SU-DHL-6 (cell line): ENCODE results near the gene STX8.

Experiments
- H2AFZ ChIP-seq: fragments of 200-600 bp; sonication (generic); 2 replicates; pipeline ENCODE4 v1.6.1; 2014; ENCODE audit warnings: low read depth, mild to moderate bottlenecking, moderate library complexity, mixed read lengths, antibody characterized with exemption, low read length; ENCODE audit not compliant: severe bottlenecking
- H3F3A ChIP-seq: fragments of 200-600 bp; shearing (Covaris generic); 2 replicates; pipeline ENCODE4 v1.6.0; 2016; ENCODE audit warnings: antibody characterized with exemption, mild to moderate bottlenecking; ENCODE audit not compliant: insufficient read depth
- H3K27ac ChIP-seq: fragments of 200-600 bp; sonication (generic); 2 replicates; pipeline ENCODE4 v1.5.1; 2016; ENCODE audit warnings: low read depth, mild to moderate bottlenecking, low read length, moderate library complexity, mixed read lengths
- H3K27me3 ChIP-seq: fragments of 200-600 bp; sonication (generic), shearing (Covaris generic); 2 replicates; pipeline ENCODE4 v1.6.0; 2014; ENCODE audit warnings: mild to moderate bottlenecking, low read length
- H3K36me3 ChIP-seq: fragments of 200-600 bp; sonication (generic); 2 replicates; pipeline ENCODE4 v1.6.1; 2014; ENCODE audit warnings: mild to moderate bottlenecking, low read length, mixed read lengths
- H3K4me2 ChIP-seq: fragments of 300-600, 200-600 bp; shearing (Covaris generic), sonication (generic); 2 replicates; pipeline ENCODE4 v1.6.0; 2014; ENCODE audit warnings: low read length, low read depth, mild to moderate bottlenecking; ENCODE audit not compliant: poor library complexity, severe bottlenecking
- H3K4me3 ChIP-seq: fragments of 200-600 bp; sonication (generic); 2 replicates; pipeline ENCODE4 v1.5.1; 2014; ENCODE audit warnings: antibody characterized with exemption, low read length, mild to moderate bottlenecking, mixed read lengths; ENCODE audit not compliant: insufficient read depth, poor library complexity, severe bottlenecking
- H3K79me2 ChIP-seq: fragments of 200-600 bp; sonication (generic); 2 replicates; pipeline ENCODE4 v1.6.1; 2014; ENCODE audit warnings: mild to moderate bottlenecking, low read length, moderate library complexity; ENCODE audit not compliant: insufficient read depth
- H3K9ac ChIP-seq: fragments of 200-600 bp; sonication (generic); 2 replicates; pipeline ENCODE4 v1.7.0; 2014; ENCODE audit warnings: mild to moderate bottlenecking, low read length
- H3K9me2 ChIP-seq: fragments of 200-600 bp; sonication (generic); replicated peaks from 2 replicates; pipeline ENCODE4 v1.6.1; 2014; ENCODE audit warnings: low read length; ENCODE audit not compliant: insufficient read depth
- H3K9me3 ChIP-seq: fragments of 200-600 bp; sonication (generic); 2 replicates; pipeline ENCODE4 v1.6.1; 2014; ENCODE audit warnings: low read length, mixed read lengths; ENCODE audit not compliant: insufficient read depth
- H4K20me1 ChIP-seq: fragments of 200-600 bp; sonication (generic); 2 replicates; pipeline ENCODE4 v1.6.1; 2014; ENCODE audit warnings: low read depth, mild to moderate bottlenecking, antibody characterized with exemption, low read length, moderate library complexity, mixed read lengths
- EZH2phosphoT487 ChIP-seq: fragments of 200-600 bp; sonication (generic), shearing (Covaris generic); conservative IDR thresholded peaks from 2 replicates; pipeline ENCODE4 v1.6.1; 2018; ENCODE audit warnings: mild to moderate bottlenecking, antibody characterized with exemption, low read length, moderate library complexity, mixed read lengths
- TF ChIP-seq, protein P1 (sequence below): fragments of 200-600 bp; sonication (generic); IDR thresholded peaks from one replicate; pipeline ENCODE4 v1.5.1; 2017; ENCODE audit warnings: antibody characterized with exemption, mild to moderate bottlenecking, low read length, moderate library complexity; ENCODE audit not compliant: insufficient read depth, poor library complexity, severe bottlenecking

Gene STX8

DNA sequence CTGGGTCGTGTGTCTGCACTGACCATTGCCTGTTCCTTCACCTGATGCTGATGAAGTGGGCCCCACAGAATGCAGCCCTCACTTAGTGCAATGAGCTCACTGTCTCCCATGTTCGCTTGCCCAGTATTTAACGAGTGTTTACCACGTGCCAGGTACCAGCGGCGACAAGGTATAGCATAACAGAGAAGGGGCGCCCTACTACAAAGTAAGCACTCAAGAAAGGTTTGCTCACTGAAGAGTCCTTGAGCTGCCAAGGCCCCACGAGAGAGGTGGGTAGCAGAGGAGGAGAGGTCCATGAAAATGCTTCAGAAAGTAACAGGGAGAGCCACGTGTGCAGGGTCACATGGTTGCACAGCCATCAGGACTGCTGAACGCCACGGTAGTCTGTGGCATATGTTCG is 324.3 kb downstream of the STX8 start:
- Histone ChIP-seq H3K4me2 (no peak overlapping the region), H3K4me3 (no peak overlapping the region), H2AFZ (no peak overlapping the region), H3K79me2 (no peaks in the 10 kb centered on the region), H3K27me3 (no peaks in the 10 kb centered on the region), H4K20me1 (no peaks in the 10 kb centered on the region), H3F3A (no peaks in the 10 kb centered on the region), H3K9me2 (no peaks in the 10 kb centered on the region), H3K9me3 (no peaks in the 10 kb centered on the region), H3K27ac (no peak overlapping the region), H3K9ac (no peak overlapping the region), H3K36me3 (no peaks in the 10 kb centered on the region)
- TF ChIP-seq EZH2phosphoT487, result no peak
- TF ChIP-seq, protein P1, sequence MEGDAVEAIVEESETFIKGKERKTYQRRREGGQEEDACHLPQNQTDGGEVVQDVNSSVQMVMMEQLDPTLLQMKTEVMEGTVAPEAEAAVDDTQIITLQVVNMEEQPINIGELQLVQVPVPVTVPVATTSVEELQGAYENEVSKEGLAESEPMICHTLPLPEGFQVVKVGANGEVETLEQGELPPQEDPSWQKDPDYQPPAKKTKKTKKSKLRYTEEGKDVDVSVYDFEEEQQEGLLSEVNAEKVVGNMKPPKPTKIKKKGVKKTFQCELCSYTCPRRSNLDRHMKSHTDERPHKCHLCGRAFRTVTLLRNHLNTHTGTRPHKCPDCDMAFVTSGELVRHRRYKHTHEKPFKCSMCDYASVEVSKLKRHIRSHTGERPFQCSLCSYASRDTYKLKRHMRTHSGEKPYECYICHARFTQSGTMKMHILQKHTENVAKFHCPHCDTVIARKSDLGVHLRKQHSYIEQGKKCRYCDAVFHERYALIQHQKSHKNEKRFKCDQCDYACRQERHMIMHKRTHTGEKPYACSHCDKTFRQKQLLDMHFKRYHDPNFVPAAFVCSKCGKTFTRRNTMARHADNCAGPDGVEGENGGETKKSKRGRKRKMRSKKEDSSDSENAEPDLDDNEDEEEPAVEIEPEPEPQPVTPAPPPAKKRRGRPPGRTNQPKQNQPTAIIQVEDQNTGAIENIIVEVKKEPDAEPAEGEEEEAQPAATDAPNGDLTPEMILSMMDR, result no peak

DNA sequence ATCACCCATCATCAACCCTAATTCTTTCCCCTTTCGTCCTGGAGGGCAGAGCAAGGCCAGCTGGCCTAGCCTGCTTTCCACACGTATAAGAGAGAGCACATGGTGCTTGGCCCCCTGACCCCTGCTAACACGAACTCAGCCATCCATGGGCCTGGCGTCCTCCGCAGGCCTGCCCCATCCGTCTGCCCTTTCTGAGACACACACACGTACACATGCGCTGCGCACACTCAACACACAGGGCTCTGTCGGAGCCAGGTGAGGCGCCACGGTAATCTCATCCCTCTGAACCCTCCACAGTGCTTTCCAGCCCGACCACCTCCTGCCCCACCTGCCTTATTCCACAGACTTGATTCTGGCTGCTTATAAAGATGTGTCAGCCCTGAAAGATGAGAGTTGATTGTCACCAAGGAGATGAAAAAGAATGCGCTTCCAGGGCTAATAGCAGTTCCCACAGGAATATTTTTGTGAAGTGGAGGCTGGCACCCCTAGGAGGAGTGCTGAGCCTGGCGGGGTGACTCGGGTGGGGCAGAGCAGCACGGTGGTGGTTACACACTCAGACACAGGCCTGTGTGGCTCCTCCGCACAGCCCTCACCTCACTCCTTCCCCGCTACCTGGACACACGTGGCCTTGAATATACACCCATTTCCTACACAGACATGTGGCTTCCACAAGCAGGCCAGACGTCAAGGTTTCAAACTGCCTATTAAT is 326.2 kb downstream of the STX8 start:
- Histone ChIP-seq H3F3A (no peaks in the 10 kb centered on the region), H3K4me3 (no peak overlapping the region), H3K27me3 (no peaks in the 10 kb centered on the region), H3K36me3 (no peaks in the 10 kb centered on the region), H3K4me2 (no peak overlapping the region), H4K20me1 (no peaks in the 10 kb centered on the region), H3K9me2 (no peaks in the 10 kb centered on the region), H3K9me3 (no peaks in the 10 kb centered on the region), H3K9ac (no peak overlapping the region), H3K27ac (no peak overlapping the region), H2AFZ (no peak overlapping the region), H3K79me2 (no peaks in the 10 kb centered on the region)
- no peak for TF ChIP-seq EZH2phosphoT487
- TF ChIP-seq, protein P1, result no peak

DNA sequence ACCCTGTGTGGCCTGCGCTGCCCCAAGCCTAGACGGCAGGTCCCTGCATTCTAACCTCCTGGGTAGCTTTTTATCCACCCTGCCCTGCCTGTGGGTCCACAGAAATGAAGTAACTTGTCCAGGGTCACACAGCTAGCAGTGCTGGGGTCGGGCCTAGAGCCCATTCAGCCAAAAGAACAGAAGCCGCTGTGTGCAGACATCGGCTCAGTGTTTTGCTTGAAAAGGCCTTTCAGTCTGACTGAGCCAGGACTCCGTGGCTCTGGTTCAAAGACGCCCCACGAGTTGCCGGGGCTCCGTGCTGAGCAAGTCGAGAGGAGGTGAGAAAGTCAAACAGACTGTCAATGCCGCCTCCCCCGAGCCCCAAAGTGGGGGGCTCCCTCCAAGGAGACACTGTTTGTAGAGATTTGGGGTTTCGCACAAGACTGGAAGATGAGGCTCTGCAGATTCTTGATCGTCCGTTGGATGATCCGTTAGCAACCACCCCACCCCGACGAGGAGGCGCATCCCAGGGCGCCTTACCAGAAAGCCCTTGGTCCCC is 328.1 kb downstream of the STX8 start:
- Histone ChIP-seq H3K9me3 (no peaks in the 10 kb centered on the region), H4K20me1 (no peaks in the 10 kb centered on the region), H3K4me2 (no peak overlapping the region), H3F3A (no peaks in the 10 kb centered on the region), H3K79me2 (no peaks in the 10 kb centered on the region), H3K27ac (no peak overlapping the region), H3K36me3 (no peaks in the 10 kb centered on the region), H3K27me3 (no peaks in the 10 kb centered on the region), H3K9ac (no peak overlapping the region), H2AFZ (no peak overlapping the region), H3K4me3 (no peak overlapping the region), H3K9me2 (no peaks in the 10 kb centered on the region)
- TF ChIP-seq EZH2phosphoT487, result no peak
